OCI-LY1 (cell line): Measurements from ENCODE around the gene CX3CL1.

Source experiments
- H2AFZ ChIP-seq: fragments of 200-600 bp; sonication (generic), shearing (Covaris generic); 2 replicates; pipeline ENCODE4 v1.6.0; 2014; ENCODE audit warnings: antibody characterized with exemption, mild to moderate bottlenecking, low read length
- H3F3A ChIP-seq: fragments of 200-600 bp; sonication (generic), shearing (Covaris generic); 2 replicates; pipeline ENCODE4 v1.6.0; 2014; ENCODE audit warnings: mild to moderate bottlenecking, antibody characterized with exemption, low read length, moderate library complexity; ENCODE audit not compliant: insufficient read depth
- H3K27ac ChIP-seq: fragments of 200-600 bp; sonication (generic); 2 replicates; pipeline ENCODE4 v1.5.1; 2014; ENCODE audit warnings: low read length, mixed run types, mild to moderate bottlenecking, low read depth; ENCODE audit not compliant: poor library complexity, severe bottlenecking
- H3K27me3 ChIP-seq: fragments of 200-600 bp; sonication (generic); 2 replicates; pipeline ENCODE4 v1.6.0; 2014; ENCODE audit warnings: antibody characterized with exemption, mild to moderate bottlenecking, low read length, moderate library complexity; ENCODE audit not compliant: insufficient read depth
- H3K36me3 ChIP-seq: fragments of 200-600 bp; sonication (generic); 2 replicates; pipeline ENCODE4 v1.6.1; 2014; ENCODE audit warnings: mild to moderate bottlenecking, antibody characterized with exemption, low read length, moderate library complexity, mixed read lengths; ENCODE audit not compliant: insufficient read depth
- H3K4me1 ChIP-seq: fragments of 200-600 bp; sonication (generic); 2 replicates; pipeline ENCODE4 v1.5.1; 2014; ENCODE audit warnings: mild to moderate bottlenecking, low read length, moderate library complexity; ENCODE audit not compliant: insufficient read depth, severe bottlenecking
- H3K4me2 ChIP-seq: fragments of 200-600 bp; sonication (generic), shearing (Covaris generic); 2 replicates; pipeline ENCODE4 v1.6.1; 2014; ENCODE audit warnings: low read length
- H3K4me3 ChIP-seq: fragments of 200-600 bp; sonication (generic); 2 replicates; pipeline ENCODE4 v1.5.1; 2014; ENCODE audit warnings: low read length, low read depth, mild to moderate bottlenecking, mixed read lengths; ENCODE audit not compliant: poor library complexity, severe bottlenecking
- H3K79me2 ChIP-seq: fragments of 200-600 bp; shearing (Covaris generic); 2 replicates; pipeline ENCODE4 v1.6.1; 2016; ENCODE audit warnings: mixed run types, low read length, mixed read lengths; ENCODE audit not compliant: insufficient read depth
- H3K9ac ChIP-seq: fragments of 200-600 bp; sonication (generic), shearing (Covaris generic); 2 replicates; pipeline ENCODE4 v1.6.1; 2014; ENCODE audit warnings: mild to moderate bottlenecking, low read length, mixed read lengths
- H3K9me2 ChIP-seq: fragments of 200-600 bp; sonication (generic), shearing (Covaris generic); 2 replicates; pipeline ENCODE4 v1.6.1; 2014; ENCODE audit warnings: low read depth, mild to moderate bottlenecking, low read length, mixed read lengths
- H3K9me3 ChIP-seq: fragments of 200-600 bp; shearing (Covaris generic); 2 replicates; pipeline ENCODE4 v1.6.1; 2014; ENCODE audit warnings: low read length, mixed read lengths
- H4K20me1 ChIP-seq: fragments of 200-600 bp; sonication (generic), shearing (Covaris generic); 2 replicates; pipeline ENCODE4 v1.6.0; 2016; ENCODE audit warnings: mild to moderate bottlenecking, low read length; ENCODE audit not compliant: insufficient read depth
- EZH2 ChIP-seq: fragments of 200-600 bp; sonication (generic), shearing (Covaris generic); IDR thresholded peaks from 2 replicates; pipeline ENCODE4 v1.8.0; 2017; ENCODE audit warnings: borderline replicate concordance, mixed run types, mild to moderate bottlenecking, antibody characterized with exemption, low read length, moderate library complexity, mixed read lengths
- TF ChIP-seq, protein P1 (sequence below): fragments of 200-600 bp; sonication (generic), shearing (Covaris generic); IDR thresholded peaks from 2 replicates; pipeline ENCODE4 v1.5.1; 2017; ENCODE audit warnings: mild to moderate bottlenecking, antibody characterized with exemption, low read length, moderate library complexity, mixed read lengths

CX3CL1 gene

DNA sequence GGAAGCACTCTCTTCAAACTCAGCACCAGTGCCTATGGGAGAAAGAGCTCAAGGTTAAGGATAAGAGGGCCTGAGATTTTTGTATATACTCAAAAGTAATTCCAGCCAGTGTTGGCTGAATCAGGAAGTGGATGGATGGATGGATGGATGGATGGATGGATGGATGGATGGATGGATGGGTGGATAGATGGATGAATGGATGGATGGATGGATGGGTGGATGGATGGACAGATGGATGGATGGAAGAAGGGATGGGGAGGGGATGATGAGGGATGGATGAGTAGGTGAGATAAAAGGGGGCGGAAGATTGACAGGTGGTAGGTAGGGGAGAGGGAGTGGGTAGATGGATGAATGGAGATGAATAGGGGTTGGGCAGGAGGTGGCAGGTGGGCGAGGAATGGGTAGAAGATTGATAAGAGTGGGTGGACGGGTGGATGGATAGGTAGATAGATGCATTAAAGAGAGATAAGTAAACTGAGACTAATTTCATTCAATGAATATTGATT is 4.1 kb downstream of the CX3CL1 start:
- no peaks in the 10 kb centered on the region for H3K79me2 ChIP-seq
- no peak overlapping the region for H3K4me2 ChIP-seq
- TF ChIP-seq EZH2, result no peak
- TF ChIP-seq, protein P1, sequence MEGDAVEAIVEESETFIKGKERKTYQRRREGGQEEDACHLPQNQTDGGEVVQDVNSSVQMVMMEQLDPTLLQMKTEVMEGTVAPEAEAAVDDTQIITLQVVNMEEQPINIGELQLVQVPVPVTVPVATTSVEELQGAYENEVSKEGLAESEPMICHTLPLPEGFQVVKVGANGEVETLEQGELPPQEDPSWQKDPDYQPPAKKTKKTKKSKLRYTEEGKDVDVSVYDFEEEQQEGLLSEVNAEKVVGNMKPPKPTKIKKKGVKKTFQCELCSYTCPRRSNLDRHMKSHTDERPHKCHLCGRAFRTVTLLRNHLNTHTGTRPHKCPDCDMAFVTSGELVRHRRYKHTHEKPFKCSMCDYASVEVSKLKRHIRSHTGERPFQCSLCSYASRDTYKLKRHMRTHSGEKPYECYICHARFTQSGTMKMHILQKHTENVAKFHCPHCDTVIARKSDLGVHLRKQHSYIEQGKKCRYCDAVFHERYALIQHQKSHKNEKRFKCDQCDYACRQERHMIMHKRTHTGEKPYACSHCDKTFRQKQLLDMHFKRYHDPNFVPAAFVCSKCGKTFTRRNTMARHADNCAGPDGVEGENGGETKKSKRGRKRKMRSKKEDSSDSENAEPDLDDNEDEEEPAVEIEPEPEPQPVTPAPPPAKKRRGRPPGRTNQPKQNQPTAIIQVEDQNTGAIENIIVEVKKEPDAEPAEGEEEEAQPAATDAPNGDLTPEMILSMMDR, result no peak
- no peaks in the 10 kb centered on the region for H4K20me1 ChIP-seq
- no peak overlapping the region for H2AFZ ChIP-seq
- no peaks in the 10 kb centered on the region for H3K4me1 ChIP-seq
- H3K27ac ChIP-seq, result no peak overlapping the region
- no peaks in the 10 kb centered on the region for H3K9me2 ChIP-seq
- no peak overlapping the region for H3K4me3 ChIP-seq
- no peaks in the 10 kb centered on the region for H3K36me3 ChIP-seq
- H3K9ac ChIP-seq, result no peak overlapping the region
- H3K9me3 ChIP-seq, result no peaks in the 10 kb centered on the region
- H3F3A ChIP-seq, result no peaks in the 10 kb centered on the region
- H3K27me3 ChIP-seq, result peaks cover 15% of the 10 kb centered on the region

DNA sequence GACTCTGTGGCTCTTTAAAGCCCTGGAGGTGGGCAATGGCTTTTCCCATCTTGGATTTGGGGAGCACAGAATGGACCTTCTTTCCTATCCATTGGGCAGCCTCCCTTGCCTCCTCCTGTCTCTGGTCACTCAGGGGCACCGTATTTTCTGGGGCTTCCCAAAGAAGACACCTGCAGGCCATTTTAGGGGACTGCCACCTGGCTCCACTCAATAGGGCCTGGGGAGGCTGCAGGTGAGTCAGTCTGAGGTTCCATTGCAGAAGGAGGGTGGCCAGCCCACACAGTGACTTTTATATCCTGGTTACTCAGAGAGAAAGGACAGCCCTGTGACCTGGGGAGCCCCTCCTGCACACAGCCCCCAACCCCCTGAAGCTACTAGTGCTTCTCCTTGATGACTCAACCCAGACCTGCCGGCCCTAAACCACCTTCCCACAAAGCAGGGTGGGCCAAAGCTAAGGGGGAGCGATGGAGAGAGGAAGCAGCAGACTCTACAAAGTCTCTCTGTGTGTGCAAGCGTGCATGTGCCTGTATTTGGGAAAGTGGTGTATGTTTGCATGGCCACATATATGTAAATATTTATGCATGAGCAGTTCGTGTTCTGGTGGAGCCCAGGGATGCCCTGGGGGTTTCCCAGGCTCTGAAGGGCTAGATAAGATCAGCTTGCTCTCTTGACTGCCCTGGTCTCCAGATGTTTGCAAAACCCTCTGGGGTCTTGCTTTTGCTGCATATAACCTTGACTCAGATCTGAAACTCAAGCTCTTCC is 5.0 kb downstream of the CX3CL1 start:
- H3K36me3 ChIP-seq, result no peaks in the 10 kb centered on the region
- H3K9me2 ChIP-seq, result no peaks in the 10 kb centered on the region
- H4K20me1 ChIP-seq, result no peaks in the 10 kb centered on the region
- H3K9ac ChIP-seq, result no peak overlapping the region
- no peak overlapping the region for H3K27ac ChIP-seq
- H3K4me3 ChIP-seq, result no peak overlapping the region
- H3K27me3 ChIP-seq, result peaks cover 12% of the 10 kb centered on the region; the same call in 1 of the 2 replicates
- no peaks in the 10 kb centered on the region for H3K79me2 ChIP-seq
- no peaks in the 10 kb centered on the region for H3K4me1 ChIP-seq
- no peak overlapping the region for H3K4me2 ChIP-seq
- TF ChIP-seq, protein P1, result no peak
- TF ChIP-seq EZH2, result no peak
- H3K9me3 ChIP-seq, result no peaks in the 10 kb centered on the region
- no peak overlapping the region for H2AFZ ChIP-seq
- H3F3A ChIP-seq, result no peaks in the 10 kb centered on the region

DNA sequence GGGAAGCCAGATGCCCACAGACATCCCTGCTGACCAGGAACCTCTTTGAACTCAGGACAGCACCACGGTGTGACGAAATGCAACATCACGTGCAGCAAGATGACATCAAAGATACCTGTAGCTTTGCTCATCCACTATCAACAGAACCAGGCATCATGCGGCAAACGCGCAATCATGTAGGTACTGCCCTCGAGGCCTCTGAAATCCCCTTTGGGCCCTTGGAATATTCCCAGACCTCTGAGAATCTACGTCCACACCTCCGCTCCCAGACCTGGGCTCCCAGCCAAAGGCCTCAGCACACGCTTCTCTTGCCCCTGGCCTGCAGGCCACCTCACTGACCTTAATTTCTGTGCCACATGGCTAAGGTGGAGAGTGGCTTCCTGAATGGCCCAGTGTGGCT is 7.3 kb downstream of the CX3CL1 start:
- Histone ChIP-seq H3K4me1 (no peaks in the 10 kb centered on the region), H4K20me1 (no peaks in the 10 kb centered on the region), H3K27me3 (peaks cover 6% of the 10 kb centered on the region; the same call in 1 of the 2 replicates), H3K79me2 (no peaks in the 10 kb centered on the region), H2AFZ (no peak overlapping the region), H3K9me2 (no peaks in the 10 kb centered on the region), H3K9ac (no peak overlapping the region), H3K4me3 (no peak overlapping the region), H3F3A (no peaks in the 10 kb centered on the region), H3K4me2 (no peak overlapping the region), H3K36me3 (no peaks in the 10 kb centered on the region), H3K9me3 (no peaks in the 10 kb centered on the region), H3K27ac (no peak overlapping the region)
- no peak for TF ChIP-seq EZH2
- TF ChIP-seq, protein P1, result no peak
